Measurements from ENCODE around the gene CDH11. TPM values are rescaled to one million over a fixed set of nuclear protein-coding genes. Genes with fewer than 3 reads are reported as not detected.
A peak's percentile ranks its signal among the peaks of the same experiment; 100 is the strongest.

The CDH11 gene
- total and polyA plus RNA-seq, 2 of the 4 experiments (the other 2 are of a cell fraction) = 266 to 601 TPM

- Histone ChIP-seq H3K27me3 (ENCODE audit: control insufficient read depth, insufficient read depth, low read length) (no peaks in the 10 kb centered on the region), H3K27ac (ENCODE audit: insufficient read depth, low read length) (no peak overlapping the region), H3K4me1 (ENCODE audit: control insufficient read depth, insufficient read depth, low read length) (peaks cover 8% of the 10 kb centered on the region), H2BK15ac (ENCODE audit: low read depth, low read length) (no peak overlapping the region), H3K9ac (ENCODE audit: low read depth, low read length) (no peak overlapping the region), H3K4me3 (ENCODE audit: insufficient read depth, low read depth, low read length) (no peak overlapping the region), H2AFZ (replicated peaks; ENCODE audit: low read length, poor library complexity) (no peak overlapping the region), H3K9me3 (ENCODE audit: control insufficient read depth, insufficient read depth, low read length) (no peaks in the 10 kb centered on the region), H3K9me1 (ENCODE audit: insufficient read depth, low read length) (peaks cover 5% of the 10 kb centered on the region; the same call in 1 of the 2 replicates), H2AK5ac (ENCODE audit: low read depth, low read length) (no peak overlapping the region), H2BK20ac (ENCODE audit: low read depth, low read length) (no peak overlapping the region), H4K91ac (ENCODE audit: insufficient read depth, low read depth, low read length) (no peak overlapping the region), H4K8ac (ENCODE audit: low read depth in 2 of 2, low read length in 2 of 2) (no peak overlapping the region), H3K79me1 (ENCODE audit: low read depth in 1 of 2, low read length in 2 of 2) (peaks cover 35 to 76% of the 10 kb centered on the region in 2 experiments), H3K23ac (ENCODE audit: low read depth, low read length) (no peak overlapping the region), H3K18ac (ENCODE audit: low read depth, low read length) (no peak overlapping the region), H2BK5ac (ENCODE audit: low read depth, low read length, poor library complexity, severe bottlenecking) (no peak overlapping the region), H4K5ac (ENCODE audit: low read depth, low read length) (no peak overlapping the region), H3K4me2 (ENCODE audit: low read depth, low read length) (no peak overlapping the region), H3K36me3 (ENCODE audit: control insufficient read depth, insufficient read depth, low read length) (peaks cover 8% of the 10 kb centered on the region), H3K4ac (ENCODE audit: low read depth, low read length) (no peak overlapping the region), H4K20me1 (ENCODE audit: insufficient read depth, low read length) (peaks cover 62% of the 10 kb centered on the region), H2BK120ac (ENCODE audit: low read depth, low read length) (no peak overlapping the region), H2AK9ac (replicated peaks; ENCODE audit: low read depth, low read length, poor library complexity) (no peak overlapping the region), H3K56ac (ENCODE audit: extremely low read depth, insufficient read depth, low read length) (no peak overlapping the region), H3K14ac (replicated peaks; ENCODE audit: low read depth, low read length) (no peak overlapping the region)
- POLR2A ChIA-PET (ENCODE audit: unreplicated experiment) = no interaction called here
- dilution Hi-C loops (cut with HindIII; ENCODE audit: low sequenced_read_pairs, unreplicated experiment) = no loop called here
- TF ChIP-seq RFX5 (IDR thresholded peaks at IDR 0.05; ENCODE audit: low read depth, low read length) (no peak), ELK1 (IDR thresholded peaks at IDR 0.05; ENCODE audit: borderline replicate concordance, low read depth, low read length) (no peak)
- DNase-seq = peak; percentile 15
- intact Hi-C loops (cut with micrococcal nuclease) = no loop called here
- BruUV-seq (replicated peaks) = no TSS peak
- CTCF ChIA-PET = interaction anchor here (0.7 kb wide), 1 partner anchor 262 kb away, joined by 5 read pairs; no protein-coding TSS in a partner anchor
- in situ Hi-C loops (cut with MboI; ENCODE audit: low sequenced_read_pairs) = loop anchor here (25.0 kb wide), 3 partner anchors 664 to 1739 kb away; no protein-coding TSS in a partner anchor
- ATAC-seq (ENCODE audit: low read depth) = no peak
Measured at GRCh38 chr16:65101009-65101408, 20.9 kb downstream of the CDH11 start.
